ENCODE measurements around the gene VPS25. TPM values are rescaled to one million over a fixed set of nuclear protein-coding genes. Genes with fewer than 3 reads are reported as not detected.
A peak's percentile ranks its signal among the peaks of the same experiment; 100 is the strongest.

VPS25 gene
- total and polyA plus RNA-seq, 9 of the 15 experiments (the other 6 are each of a cell fraction or from before 2014, with no cell fraction given) = 123 to 352 (median 180) TPM

- Histone ChIP-seq H3K36me3 (ENCODE audit: control insufficient read depth, insufficient read depth, low read length) (no peaks in the 10 kb centered on the region), H3K4me1 (replicated peaks in 1 of 2; ENCODE audit: control insufficient read depth in 2 of 2, insufficient read depth in 2 of 2, low read length in 2 of 2) (peaks cover 20 to 21% of the 10 kb centered on the region in 2 experiments; a peak in 4 of 5 replicates), H3K9me1 (ENCODE audit: control insufficient read depth, insufficient read depth, low read length) (no peaks in the 10 kb centered on the region), H2AFZ (ENCODE audit: low read depth, low read length) (no peak overlapping the region), H3K4me3 (no peak overlapping the region), H3K4me2 (ENCODE audit: insufficient read depth, low read length) (no peak overlapping the region), H4K20me1 (replicated peaks; ENCODE audit: control insufficient read depth, insufficient read depth, low read length) (peaks cover 3% of the 10 kb centered on the region; the same call in 1 of the 2 replicates), H3K27ac (ENCODE audit: extremely low read depth, low read depth, low read length) (no peak overlapping the region), H3K79me2 (ENCODE audit: control insufficient read depth, insufficient read depth, low read length) (peaks cover 7% of the 10 kb centered on the region; the same call in 2 of the 3 replicates), H3K9me3 (replicated peaks; ENCODE audit: control insufficient read depth, insufficient read depth, low read depth, low read length) (no peaks in the 10 kb centered on the region), H3K27me3 (ENCODE audit: control insufficient read depth in 2 of 2, insufficient read depth in 2 of 2, low read length in 2 of 2) (no peaks in the 10 kb centered on the region), H3K9ac (ENCODE audit: insufficient read depth in 1 of 2, low read depth in 2 of 2, low read length in 2 of 2) (no peak overlapping the region; a peak in 1 of 4 replicates)
- POLR2A ChIA-PET = interaction anchor here (0.6 to 1.1 kb wide), 9 partner anchors 11 to 398 kb away, joined by 3 to 5 read pairs (median 3); no protein-coding TSS in a partner anchor
- TF ChIP-seq RAD51 (IDR thresholded peaks at IDR 0.05; ENCODE audit: borderline replicate concordance, low read depth) (0 out of 2 replicates have a peak, but pooled peaks have one; percentile 11), SIX5 (IDR thresholded peaks at IDR 0.05; ENCODE audit: borderline replicate concordance in 1 of 2, insufficient read depth in 1 of 2, low read depth in 1 of 2, low read length in 2 of 2) (no peak)
- FAIRE-seq = no peak
- no peak for DNase-seq (ENCODE audit: extremely low read depth in 1 of 4, low spot score in 3 of 4)
- no TSS peak for BruUV-seq (replicated peaks)
- in situ Hi-C loops (cut with MboI) = no loop called here
- intact Hi-C loops (cut with micrococcal nuclease) = no loop called here
- CTCF ChIA-PET (ENCODE audit: low intra/inter-chr PET ratio) = no interaction called here
- WGBS (ENCODE audit: insufficient coverage, low coverage, missing lambda C conversion rate) = 73% methylated on average over 11 of the region's 11 CpGs
- no peak for ATAC-seq
These were observed 24.1 kb upstream of the VPS25 start for GRCh38 chr17:42748908-42749798.
